ENCODE measurements around the gene AOC3. TPM values are rescaled to one million over a fixed set of nuclear protein-coding genes. Genes with fewer than 3 reads are reported as not detected.
A peak's percentile ranks its signal among the peaks of the same experiment; 100 is the strongest.

AOC3 gene
- total and polyA plus RNA-seq, 4 donors = 2.0 to 18.2 (median 4.7) TPM

DNA sequence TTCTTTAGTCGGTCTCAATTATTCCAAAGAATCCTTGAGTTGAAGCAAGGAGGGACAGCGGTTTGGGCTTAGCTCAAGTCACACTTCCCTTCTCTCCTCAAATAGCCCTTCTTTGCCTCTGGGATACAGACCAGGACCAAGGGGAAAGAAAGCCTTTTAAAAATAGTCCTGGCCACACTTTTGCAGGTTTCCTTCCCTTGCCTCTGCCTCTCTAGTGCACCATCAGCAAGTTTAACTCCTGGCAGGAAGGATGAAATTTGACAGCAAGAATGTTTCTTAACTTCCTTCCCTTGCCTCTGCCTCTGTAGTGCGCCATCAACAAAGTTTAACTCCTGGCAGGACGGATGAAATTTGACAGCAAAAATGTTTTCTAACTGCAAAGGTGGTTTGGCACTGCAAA is 42.4 kb downstream of the AOC3 start (continued):
- TF ChIP-seq, protein P1, sequence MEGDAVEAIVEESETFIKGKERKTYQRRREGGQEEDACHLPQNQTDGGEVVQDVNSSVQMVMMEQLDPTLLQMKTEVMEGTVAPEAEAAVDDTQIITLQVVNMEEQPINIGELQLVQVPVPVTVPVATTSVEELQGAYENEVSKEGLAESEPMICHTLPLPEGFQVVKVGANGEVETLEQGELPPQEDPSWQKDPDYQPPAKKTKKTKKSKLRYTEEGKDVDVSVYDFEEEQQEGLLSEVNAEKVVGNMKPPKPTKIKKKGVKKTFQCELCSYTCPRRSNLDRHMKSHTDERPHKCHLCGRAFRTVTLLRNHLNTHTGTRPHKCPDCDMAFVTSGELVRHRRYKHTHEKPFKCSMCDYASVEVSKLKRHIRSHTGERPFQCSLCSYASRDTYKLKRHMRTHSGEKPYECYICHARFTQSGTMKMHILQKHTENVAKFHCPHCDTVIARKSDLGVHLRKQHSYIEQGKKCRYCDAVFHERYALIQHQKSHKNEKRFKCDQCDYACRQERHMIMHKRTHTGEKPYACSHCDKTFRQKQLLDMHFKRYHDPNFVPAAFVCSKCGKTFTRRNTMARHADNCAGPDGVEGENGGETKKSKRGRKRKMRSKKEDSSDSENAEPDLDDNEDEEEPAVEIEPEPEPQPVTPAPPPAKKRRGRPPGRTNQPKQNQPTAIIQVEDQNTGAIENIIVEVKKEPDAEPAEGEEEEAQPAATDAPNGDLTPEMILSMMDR (IDR thresholded peaks at IDR 0.05; ENCODE audit: low read depth, low read length, missing input control) = no peak
- TF ChIP-seq GABPA (IDR thresholded peaks at IDR 0.05 in 1 of 2, conservative IDR thresholded peaks at IDR 0.05 in 1 of 2) = no peak
- no peak for TF ChIP-seq JUND (IDR thresholded peaks at IDR 0.05)
- TF ChIP-seq REST (IDR thresholded peaks at IDR 0.05) = no peak

- DNase-seq (ENCODE audit: low spot score) = peak; percentile 59
- Histone ChIP-seq H3K4me3 (ENCODE audit: low read depth in 1 of 3, low read length in 3 of 3) (peak overlapping the region; percentile 24 to 61 (median 47)), H3K27me3 (ENCODE audit: control insufficient read depth in 4 of 4, insufficient read depth in 4 of 4, low read length in 3 of 4) (no peaks in the 10 kb centered on the region), H3K4me1 (ENCODE audit: control insufficient read depth in 4 of 4, insufficient read depth in 4 of 4, low read length in 3 of 4) (peaks cover 15 to 54% (median 42%) of the 10 kb centered on the region in 4 donors), H3K27ac (ENCODE audit: low read depth in 1 of 2, low read length in 2 of 2) (peak overlapping the region; percentile 78 to 90), H3K36me3 (ENCODE audit: control insufficient read depth in 4 of 4, insufficient read depth in 3 of 4, low read depth in 1 of 4, low read length in 3 of 4) (no peaks in the 10 kb centered on the region), H3K9ac (ENCODE audit: low read depth in 1 of 2, low read length in 2 of 2) (peak overlapping the region in 1 of 2 donors; percentile 73), H3K9me3 (ENCODE audit: control insufficient read depth in 4 of 4, low read length in 3 of 4) (no peaks in the 10 kb centered on the region)
- 38% methylated on average over 12 of the region's 12 CpGs for WGBS
- peak; percentile 10 for TF ChIP-seq TAF1 (conservative IDR thresholded peaks at IDR 0.05)
- peak; percentile 43 to 49 for TF ChIP-seq RAD21 (IDR thresholded peaks at IDR 0.05)
- peak; percentile 90 for TF ChIP-seq FOXA1 (IDR thresholded peaks at IDR 0.05)
- peak; percentile 97 to 100 for TF ChIP-seq HNF4A (conservative IDR thresholded peaks at IDR 0.05)
- peak; percentile 59 for TF ChIP-seq NR2F2 (IDR thresholded peaks at IDR 0.05)
- TF ChIP-seq YY1 (IDR thresholded peaks at IDR 0.05) = peak; percentile 90
- peak; percentile 77 for TF ChIP-seq FOXA2 (IDR thresholded peaks at IDR 0.05)
- peak; percentile 95 to 99 for TF ChIP-seq RXRA (IDR thresholded peaks at IDR 0.05)
- TF ChIP-seq GABPA (IDR thresholded peaks at IDR 0.05 in 1 of 2, conservative IDR thresholded peaks at IDR 0.05 in 1 of 2) = peak in 1 of 2 donors; percentile 56
- TF ChIP-seq, protein P2, sequence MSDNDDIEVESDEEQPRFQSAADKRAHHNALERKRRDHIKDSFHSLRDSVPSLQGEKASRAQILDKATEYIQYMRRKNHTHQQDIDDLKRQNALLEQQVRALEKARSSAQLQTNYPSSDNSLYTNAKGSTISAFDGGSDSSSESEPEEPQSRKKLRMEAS (IDR thresholded peaks at IDR 0.05) = peak; percentile 91
- peak; percentile 85 for TF ChIP-seq REST (IDR thresholded peaks at IDR 0.05)
- peak in 1 of 2 donors; percentile 83 for TF ChIP-seq EGR1 (IDR thresholded peaks at IDR 0.05; ENCODE audit: low read depth in 2 of 2)
- TF ChIP-seq ZBTB33 (IDR thresholded peaks at IDR 0.05) = peak; percentile 83
- peak in 1 of 2 donors; percentile 86 for TF ChIP-seq JUND (IDR thresholded peaks at IDR 0.05)
- TF ChIP-seq SP1 (IDR thresholded peaks at IDR 0.05) = peak; percentile 96
- TF ChIP-seq, protein P1 (IDR thresholded peaks at IDR 0.05; ENCODE audit: low read depth, low read length, missing input control) = no peak
- TF ChIP-seq, protein P3, sequence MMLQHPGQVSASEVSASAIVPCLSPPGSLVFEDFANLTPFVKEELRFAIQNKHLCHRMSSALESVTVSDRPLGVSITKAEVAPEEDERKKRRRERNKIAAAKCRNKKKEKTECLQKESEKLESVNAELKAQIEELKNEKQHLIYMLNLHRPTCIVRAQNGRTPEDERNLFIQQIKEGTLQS (IDR thresholded peaks at IDR 0.05) = peak; percentile 47
- peak; percentile 96 for TF ChIP-seq HNF4G (IDR thresholded peaks at IDR 0.05)
Observed at GRCh38 chr17:42894283-42895184, 43.5 kb downstream of the AOC3 start.

Measured in liver (tissue), 9 donors.